OCI-LY1 (cell line): Measurements from ENCODE around the gene GFI1B.

Experiments
- CTCF ChIP-seq: fragments of 200-600 bp; sonication (generic), shearing (Covaris generic); IDR thresholded peaks from 2 replicates; pipeline ENCODE4 v1.5.1; 2017; ENCODE audit warnings: mild to moderate bottlenecking, antibody characterized with exemption, low read length, moderate library complexity, mixed read lengths
- EZH2 ChIP-seq: fragments of 200-600 bp; sonication (generic), shearing (Covaris generic); IDR thresholded peaks from 2 replicates; pipeline ENCODE4 v1.8.0; 2017; ENCODE audit warnings: borderline replicate concordance, mixed run types, mild to moderate bottlenecking, antibody characterized with exemption, low read length, moderate library complexity, mixed read lengths

- TF ChIP-seq CTCF, result no peak
- no peak for TF ChIP-seq EZH2
Measured at GRCh38 chr9:133030317-133031129, 52.0 kb downstream of the GFI1B start, which contains the start of gene GTF3C5.
